Cardiac muscle cell (in vitro differentiated cells and primary cell): ENCODE data around the gene TNFAIP6. TPM values are rescaled to one million over a fixed set of nuclear protein-coding genes. Genes with fewer than 3 reads are reported as not detected.

ENCODE experiments used
- DNase-seq, 2 donors: peaks; one replicate each; pipeline versions ENCODE4 v3.0.0 to v3.0.0-alpha.2; 2010 to 2017; ENCODE audit warnings: low read depth in 1 of 2, low spot score in 1 of 2
- H3K27ac ChIP-seq: fragments of 200-600 bp; sonication (generic); 2 replicates; pipeline ENCODE4 v1.5.1; 2016
- H3K27me3 ChIP-seq: fragments of 200-600 bp; sonication (generic); 2 replicates; pipeline ENCODE4 v1.6.0; 2016; ENCODE audit warnings: control low read depth
- H3K36me3 ChIP-seq: fragments of 200-600 bp; sonication (generic); 2 replicates; pipeline ENCODE4 v1.5.1; 2016; ENCODE audit warnings: control low read depth
- H3K4me1 ChIP-seq: fragments of 200-600 bp; sonication (generic); 2 replicates; pipeline ENCODE4 v1.8.1; 2017; ENCODE audit warnings: low read depth, mild to moderate bottlenecking, mixed run types
- H3K4me3 ChIP-seq: fragments of 200-600 bp; sonication (generic); 2 replicates; pipeline ENCODE4 v1.5.1; 2016; ENCODE audit warnings: mild to moderate bottlenecking
- H3K9me3 ChIP-seq: fragments of 200-600 bp; sonication (generic); 2 replicates; pipeline ENCODE4 v1.5.1; 2017; ENCODE audit warnings: low read depth, mild to moderate bottlenecking, control low read depth
- CTCF ChIP-seq: IDR thresholded peaks from 2 replicates; pipeline ENCODE4 v1.5.1; 2012; ENCODE audit warnings: low read depth, mild to moderate bottlenecking, low read length
- polyA plus RNA-seq: library from polyadenylated mRNA; unstranded; fragments of >200 nt; fragmentation: Nextera tagmentation; extraction: Ambion mirVana; gene quantifications from 2 replicates; pipeline ENCODE4 v1.2.1, GENCODE V29; 2016
- total RNA-seq: library from RNA; depleted of rRNA; stranded (reverse); fragments of >200 nt; gene quantifications from 2 replicates; pipeline ENCODE4 v1.2.3, GENCODE V29; 2016

Gene TNFAIP6
- total and polyA plus RNA-seq, 2 experiments from 2014 or later = not detected

GRCh38 chr2:151380580-151381235 is 23.3 kb downstream of the TNFAIP6 start:
- TF ChIP-seq CTCF = no peak
- H3K27ac ChIP-seq = no peak overlapping the region
- no peak overlapping the region for H3K4me3 ChIP-seq
- H3K27me3 ChIP-seq = no peaks in the 10 kb centered on the region
- no peaks in the 10 kb centered on the region for H3K36me3 ChIP-seq
- no peaks in the 10 kb centered on the region for H3K4me1 ChIP-seq
- H3K9me3 ChIP-seq = no peaks in the 10 kb centered on the region
- peak in 1 of 2 donors; percentile 21 for DNase-seq

GRCh38 chr2:151381266-151381665 is 23.9 kb downstream of the TNFAIP6 start:
- no peaks in the 10 kb centered on the region for H3K27me3 ChIP-seq
- no peaks in the 10 kb centered on the region for H3K4me1 ChIP-seq
- H3K36me3 ChIP-seq = no peaks in the 10 kb centered on the region
- no peak overlapping the region for H3K4me3 ChIP-seq
- H3K9me3 ChIP-seq = no peaks in the 10 kb centered on the region
- peak in 1 of 2 donors; percentile 92 for DNase-seq
- TF ChIP-seq CTCF = no peak
- H3K27ac ChIP-seq = no peak overlapping the region

GRCh38 chr2:151388011-151388410 is 30.6 kb downstream of the TNFAIP6 start:
- Histone ChIP-seq H3K27ac (no peak overlapping the region), H3K27me3 (no peaks in the 10 kb centered on the region), H3K9me3 (no peaks in the 10 kb centered on the region), H3K36me3 (no peaks in the 10 kb centered on the region), H3K4me3 (no peak overlapping the region), H3K4me1 (no peaks in the 10 kb centered on the region)
- no peak for TF ChIP-seq CTCF
- DNase-seq = no peak

DNA sequence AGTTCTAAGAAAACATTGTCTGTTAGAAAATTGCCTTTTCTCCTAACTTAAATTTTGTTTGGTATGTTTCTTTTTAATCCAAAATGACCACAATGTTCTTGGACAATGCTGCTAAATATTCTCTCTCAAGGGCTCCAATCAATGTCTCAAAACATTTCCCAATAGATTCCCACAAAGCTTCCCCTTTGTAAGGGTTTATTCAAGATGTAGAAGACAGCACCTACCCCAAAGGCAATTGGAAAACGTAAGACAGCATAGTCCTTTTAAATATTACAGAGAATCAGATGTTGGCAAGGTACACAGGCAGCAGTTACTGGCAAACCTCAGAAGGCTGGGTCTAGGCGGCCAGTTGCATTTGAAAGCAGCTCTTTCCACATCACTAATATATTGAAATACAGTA is 34.0 kb downstream of the TNFAIP6 start:
- Histone ChIP-seq H3K27ac (no peak overlapping the region), H3K27me3 (no peaks in the 10 kb centered on the region), H3K4me1 (no peaks in the 10 kb centered on the region), H3K9me3 (no peaks in the 10 kb centered on the region), H3K4me3 (no peak overlapping the region), H3K36me3 (no peaks in the 10 kb centered on the region)
- TF ChIP-seq CTCF = no peak
- no peak for DNase-seq

- no peak overlapping the region for H3K4me3 ChIP-seq
- TF ChIP-seq CTCF = no peak
- DNase-seq = no peak
- H3K4me1 ChIP-seq = no peaks in the 10 kb centered on the region
- no peaks in the 10 kb centered on the region for H3K9me3 ChIP-seq
- H3K36me3 ChIP-seq = no peaks in the 10 kb centered on the region
- H3K27me3 ChIP-seq = no peaks in the 10 kb centered on the region
- no peak overlapping the region for H3K27ac ChIP-seq
These were observed 37.1 kb downstream of the TNFAIP6 start for GRCh38 chr2:151394509-151394908.
